GM20431 (cell line): ENCODE data around the gene TRIM24.

ENCODE experiments used
- in situ Hi-C: fragments of 300-500 bp; cut with MseI, MboI; formaldehyde crosslinking; loops from one replicate; pipeline ENCODE4 v1.15.0; 2020; ENCODE audit warnings: low sequenced_read_pairs; ENCODE audit not compliant: unreplicated experiment

The TRIM24 gene

GRCh38 chr7:138565071-138565450 lies 105.0 kb downstream of the TRIM24 start:
- in situ Hi-C loops, result no loop called here

- in situ Hi-C loops, result no loop called here
These were observed 105.5 kb downstream of the TRIM24 start for GRCh38 chr7:138565451-138566114.

GRCh38 chr7:138568655-138569054 lies 108.6 kb downstream of the TRIM24 start:
- in situ Hi-C loops, result no loop called here

- in situ Hi-C loops, result no loop called here
These were observed 109.4 kb downstream of the TRIM24 start for GRCh38 chr7:138569418-138569817.

- in situ Hi-C loops, result no loop called here
These were observed 110.7 kb downstream of the TRIM24 start for GRCh38 chr7:138570715-138571114.

- in situ Hi-C loops, result no loop called here
These were observed 113.7 kb downstream of the TRIM24 start for GRCh38 chr7:138573741-138574140.

- in situ Hi-C loops, result no loop called here
These were observed 115.9 kb downstream of the TRIM24 start for GRCh38 chr7:138575897-138576428.

GRCh38 chr7:138579136-138579535 lies 119.1 kb downstream of the TRIM24 start:
- in situ Hi-C loops, result no loop called here

- in situ Hi-C loops, result no loop called here
These were observed 119.6 kb downstream of the TRIM24 start for GRCh38 chr7:138579671-138580070.

- in situ Hi-C loops, result no loop called here
These were observed 121.0 kb downstream of the TRIM24 start for GRCh38 chr7:138581065-138581464.

GRCh38 chr7:138584283-138584682 lies 124.2 kb downstream of the TRIM24 start:
- in situ Hi-C loops, result no loop called here

- in situ Hi-C loops, result no loop called here
These were observed 124.6 kb downstream of the TRIM24 start for GRCh38 chr7:138584696-138585095.

GRCh38 chr7:138585283-138585993 lies 125.4 kb downstream of the TRIM24 start:
- in situ Hi-C loops, result no loop called here

- in situ Hi-C loops, result no loop called here
These were observed 127.4 kb downstream of the TRIM24 start for GRCh38 chr7:138587485-138587884.

- in situ Hi-C loops, result no loop called here
These were observed 128.9 kb downstream of the TRIM24 start for GRCh38 chr7:138588986-138589385.

GRCh38 chr7:138590154-138590553 lies 130.1 kb downstream of the TRIM24 start:
- in situ Hi-C loops, result no loop called here

GRCh38 chr7:138595454-138595853 lies 135.4 kb downstream of the TRIM24 start:
- in situ Hi-C loops, result no loop called here

- in situ Hi-C loops, result no loop called here
These were observed 142.4 kb downstream of the TRIM24 start for GRCh38 chr7:138602451-138602850.

- in situ Hi-C loops, result no loop called here
These were observed 143.7 kb downstream of the TRIM24 start for GRCh38 chr7:138603549-138604318.

GRCh38 chr7:138606236-138606635 lies 146.2 kb downstream of the TRIM24 start:
- in situ Hi-C loops, result no loop called here
